ACC112 (cell line): ENCODE results near the gene DEGS1.

Experiments
- H2AFZ ChIP-seq: fragments of 200-600 bp; sonication (generic); one replicate; pipeline ENCODE4 v1.6.0; 2017; ENCODE audit warnings: antibody characterized with exemption, low read length; ENCODE audit not compliant: unreplicated experiment
- H3K27ac ChIP-seq: fragments of 200-600 bp; sonication (generic); 2 replicates; pipeline ENCODE4 v1.5.1; 2014; ENCODE audit warnings: low read depth, mild to moderate bottlenecking, antibody characterized with exemption, low read length, moderate library complexity
- H3K27me3 ChIP-seq: fragments of 200-600 bp; sonication (generic); 2 replicates; pipeline ENCODE4 v1.6.1; 2014; ENCODE audit warnings: mild to moderate bottlenecking, antibody characterized with exemption, low read length, moderate library complexity, mixed read lengths; ENCODE audit not compliant: insufficient read depth
- H3K36me3 ChIP-seq: fragments of 200-600 bp; sonication (generic); 2 replicates; pipeline ENCODE4 v1.6.1; 2016; ENCODE audit warnings: mild to moderate bottlenecking, antibody characterized with exemption, low read length, moderate library complexity, mixed read lengths; ENCODE audit not compliant: insufficient read depth
- H3K4me1 ChIP-seq: fragments of 200-600 bp; sonication (generic); one replicate; pipeline ENCODE4 v1.6.1; 2016; ENCODE audit warnings: low read length, mixed read lengths; ENCODE audit not compliant: insufficient read depth, unreplicated experiment, control insufficient read depth
- H3K4me3 ChIP-seq: fragments of 200-600 bp; sonication (generic); 2 replicates; pipeline ENCODE4 v1.5.1; 2014; ENCODE audit warnings: mild to moderate bottlenecking, low read depth, low read length
- H3K79me2 ChIP-seq: fragments of 200-600 bp; sonication (generic); one replicate; pipeline ENCODE4 v1.6.0; 2016; ENCODE audit warnings: low read length; ENCODE audit not compliant: control insufficient read depth, unreplicated experiment, insufficient read depth

The DEGS1 gene

DNA sequence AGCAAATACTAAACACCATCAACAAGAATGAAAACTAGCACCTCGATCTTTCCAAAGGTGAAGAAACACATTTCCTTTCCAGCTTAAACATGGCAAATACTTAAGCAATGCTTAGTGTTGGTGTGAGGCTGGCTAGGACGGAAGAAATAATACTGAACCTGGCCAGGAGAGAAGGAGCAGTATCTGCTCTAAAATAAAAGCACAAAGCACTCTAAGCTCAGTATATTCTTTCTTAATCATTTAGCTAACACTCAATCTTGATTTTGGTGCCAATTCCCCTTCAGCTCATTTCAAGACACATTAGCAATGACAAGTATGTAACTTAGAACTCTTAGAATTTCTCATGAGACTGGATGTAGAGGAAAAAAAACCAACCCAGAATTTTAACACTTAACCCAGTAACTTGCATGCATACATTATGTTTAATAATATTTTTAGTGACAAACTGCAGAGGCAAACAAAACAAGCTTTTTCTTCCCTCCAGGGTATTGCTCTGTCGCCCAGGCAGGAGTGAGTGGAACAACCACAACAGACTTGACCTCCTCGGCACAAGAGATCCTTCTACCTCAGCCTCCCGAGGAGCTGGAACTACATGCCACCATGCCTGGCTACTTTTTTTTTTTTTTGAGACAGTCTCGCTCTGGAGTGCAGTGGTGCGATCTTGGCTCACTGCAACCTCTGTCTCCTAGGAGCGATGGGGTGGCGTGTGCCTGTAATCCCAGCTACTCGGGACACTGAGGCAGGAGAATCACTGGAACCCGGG, 54.3 kb downstream of the DEGS1 start:
- Histone ChIP-seq H3K79me2 (no peaks in the 10 kb centered on the region), H3K36me3 (peaks cover 7% of the 10 kb centered on the region; the same call in 1 of the 2 replicates)

DNA sequence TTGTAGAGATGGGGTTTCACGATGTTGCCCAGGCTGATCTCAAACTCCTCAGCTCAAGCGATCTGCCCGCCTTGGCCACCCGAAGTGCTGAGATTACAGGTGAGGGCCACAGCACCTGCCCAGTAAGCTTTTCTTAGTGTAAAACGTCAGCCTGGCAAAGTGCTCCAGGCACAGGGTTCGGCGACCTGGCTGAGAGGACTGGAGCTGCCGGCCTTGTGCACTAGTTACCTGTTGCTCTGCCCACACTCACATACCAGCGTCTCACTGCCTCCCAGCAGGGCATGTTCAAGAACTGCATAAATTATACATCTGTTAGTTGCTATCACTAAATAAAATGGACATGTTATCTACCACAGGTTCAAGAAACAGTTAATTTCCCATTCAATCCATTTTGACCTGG, 55.2 kb downstream of the DEGS1 start:
- H3K4me1 ChIP-seq: no peaks in the 10 kb centered on the region
- no peak overlapping the region for H2AFZ ChIP-seq
- H3K79me2 ChIP-seq: no peaks in the 10 kb centered on the region
- H3K4me3 ChIP-seq: no peak overlapping the region
- H3K27me3 ChIP-seq: no peaks in the 10 kb centered on the region
- peaks cover 4% of the 10 kb centered on the region; the same call in 1 of the 2 replicates for H3K36me3 ChIP-seq
- H3K27ac ChIP-seq: no peak overlapping the region

More for the DNA sequence above, 54.3 kb downstream of the DEGS1 start:
- no peaks in the 10 kb centered on the region for H3K27me3 ChIP-seq
- H3K27ac ChIP-seq: no peak overlapping the region
- no peaks in the 10 kb centered on the region for H3K4me1 ChIP-seq
- H3K4me3 ChIP-seq: no peak overlapping the region
- H2AFZ ChIP-seq: no peak overlapping the region

DNA sequence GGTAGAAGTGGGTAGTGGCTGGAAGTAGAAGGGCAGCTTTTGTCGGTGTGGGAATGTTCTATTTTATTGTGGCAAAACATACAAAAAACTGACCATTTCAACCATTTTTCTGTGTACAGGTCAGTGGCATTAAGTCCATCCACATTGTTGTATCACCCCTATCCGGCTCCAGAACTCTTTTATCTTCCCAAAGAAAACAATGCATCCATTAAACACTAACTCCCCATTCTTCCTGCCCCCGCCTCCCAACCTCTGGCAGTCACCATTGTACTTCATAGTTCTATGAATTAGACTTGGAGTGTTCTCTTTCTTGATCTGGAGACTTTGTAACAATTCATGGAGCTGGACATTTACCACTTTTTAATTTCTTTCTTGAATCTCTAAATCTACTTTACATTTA, 55.7 kb downstream of the DEGS1 start:
- H3K36me3 ChIP-seq: peaks cover 4% of the 10 kb centered on the region; the same call in 1 of the 2 replicates

More for the DNA sequence above, 55.7 kb downstream of the DEGS1 start:
- Histone ChIP-seq H3K27ac (no peak overlapping the region), H2AFZ (no peak overlapping the region), H3K79me2 (no peaks in the 10 kb centered on the region), H3K4me3 (no peak overlapping the region), H3K27me3 (no peaks in the 10 kb centered on the region), H3K4me1 (no peaks in the 10 kb centered on the region)
